NCI-H128 (cell line): ENCODE data around the gene DVL3.
"Not testable (repeated sequence)": the region's sequence is repeated elsewhere in the genome, so short reads cannot be mapped to it uniquely, and the experiment has no call there.

ENCODE experiments used
- DNase-seq: peaks from one replicate; lab custom pipeline; 2025; ENCODE audit not compliant: unreplicated experiment; lab: John Stamatoyannopoulos, UW

DVL3 gene

GRCh38 chr3:184155644-184156521, 706 bp downstream of the DVL3 start:
- DNase-seq, result no peak

- DNase-seq, result no peak
Observed at GRCh38 chr3:184156522-184156955, 1.4 kb downstream of the DVL3 start.

DNA sequence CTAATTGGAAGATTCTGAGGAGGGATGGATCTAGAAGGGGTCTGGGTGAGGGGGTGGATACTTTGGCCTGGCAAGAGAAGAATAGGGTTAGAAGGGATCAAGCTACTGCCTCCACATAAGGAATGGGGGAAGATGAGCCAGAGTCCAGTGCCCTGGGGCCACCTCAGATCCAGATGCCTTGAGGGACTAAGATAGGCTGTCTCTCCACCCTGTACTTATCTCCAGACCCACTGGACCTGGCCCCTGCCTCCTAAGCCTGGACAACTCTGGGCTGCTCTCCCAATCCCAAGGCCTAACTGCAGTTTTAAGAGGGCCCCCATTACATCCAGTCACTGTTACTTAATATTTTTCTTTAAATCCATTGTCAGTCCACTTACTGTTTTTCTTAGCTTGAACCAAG, 2.0 kb downstream of the DVL3 start:
- DNase-seq, result no peak

- DNase-seq, result no peak
Observed at GRCh38 chr3:184158404-184158803, 3.2 kb downstream of the DVL3 start.

GRCh38 chr3:184160456-184160855, 5.3 kb downstream of the DVL3 start:
- DNase-seq, result no peak

- not testable (repeated sequence) for DNase-seq
Observed at GRCh38 chr3:184162571-184163070, 7.4 kb downstream of the DVL3 start.

GRCh38 chr3:184164648-184165330, 9.6 kb downstream of the DVL3 start:
- no peak for DNase-seq

- DNase-seq, result no peak
Observed at GRCh38 chr3:184165543-184165942, 10.4 kb downstream of the DVL3 start.

DNA sequence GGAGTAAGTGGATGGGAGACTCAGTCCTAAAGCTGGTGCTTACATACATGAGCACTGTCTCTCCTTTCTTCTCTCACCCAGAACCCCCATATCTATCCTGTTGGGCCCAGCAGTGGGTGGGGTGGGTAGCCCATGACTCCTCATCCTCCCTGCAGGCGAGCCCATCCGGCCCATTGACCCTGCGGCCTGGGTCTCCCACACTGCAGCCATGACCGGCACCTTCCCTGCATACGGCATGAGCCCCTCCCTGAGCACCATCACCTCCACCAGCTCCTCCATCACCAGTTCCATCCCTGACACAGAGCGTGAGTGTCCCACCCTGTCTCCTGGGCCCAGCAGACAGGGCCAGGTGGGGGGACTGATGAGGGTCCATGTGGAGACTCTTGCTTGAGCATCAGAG, 11.5 kb downstream of the DVL3 start:
- DNase-seq, result no peak

GRCh38 chr3:184167786-184168185, 12.6 kb downstream of the DVL3 start:
- no peak for DNase-seq

DNA sequence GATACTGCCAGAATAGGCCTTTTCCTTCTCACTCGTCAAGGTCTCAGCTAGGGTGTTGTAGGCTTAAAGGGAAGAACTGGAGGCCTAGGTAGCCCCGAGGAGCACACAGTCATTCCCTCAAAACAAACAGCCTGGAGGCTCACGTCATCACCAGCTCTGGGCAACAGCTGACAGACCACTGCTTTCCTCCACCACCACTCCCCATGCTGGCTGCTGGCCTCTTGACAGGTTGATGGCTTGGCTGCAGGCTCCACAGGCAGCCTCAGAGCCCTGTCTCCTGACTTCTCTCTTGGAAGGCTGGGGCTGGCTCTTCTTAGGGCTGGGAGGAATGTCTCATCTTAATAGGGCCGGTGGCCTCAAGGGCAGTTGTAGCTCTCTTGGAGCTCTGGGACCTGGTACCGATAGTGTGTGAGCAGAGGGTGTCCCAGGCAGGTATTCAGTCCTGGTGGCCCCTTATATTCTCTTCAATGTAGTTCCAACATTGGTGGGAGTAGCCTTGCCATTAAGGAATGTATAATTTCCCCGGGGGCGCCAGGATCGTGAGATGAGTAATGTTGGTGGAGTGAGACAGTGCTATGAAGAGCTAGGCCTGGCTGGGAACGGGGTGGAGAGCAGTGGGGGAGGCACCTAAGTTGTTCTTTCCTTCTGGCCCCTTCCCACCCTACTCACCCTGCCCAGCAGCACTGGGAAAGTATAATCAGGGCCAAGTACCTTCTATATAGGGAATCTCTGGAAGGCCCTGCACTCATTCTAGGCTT, 13.4 kb downstream of the DVL3 start:
- DNase-seq, result no peak

GRCh38 chr3:184169896-184170875, 15.0 kb downstream of the DVL3 start:
- DNase-seq, result no peak

DNA sequence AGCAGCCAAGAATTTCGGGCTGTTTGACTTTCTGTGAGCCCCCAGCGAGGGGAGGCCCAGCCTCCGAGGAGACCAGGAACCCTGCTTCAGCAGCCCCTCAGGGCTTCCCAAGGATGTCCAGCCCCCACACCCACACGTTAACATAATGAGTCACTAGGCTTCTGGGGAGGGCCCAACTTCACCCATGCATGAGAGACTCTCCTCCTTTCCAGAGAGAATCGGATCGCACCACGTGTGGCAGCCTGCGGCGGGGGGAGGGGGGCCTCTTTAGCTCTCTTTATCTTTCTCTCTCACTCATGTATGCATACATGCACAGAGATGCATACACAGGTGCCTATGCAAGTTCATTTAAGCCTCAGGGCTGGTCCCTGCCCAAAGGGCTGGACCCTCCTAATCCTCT, 16.4 kb downstream of the DVL3 start:
- no peak for DNase-seq

DNA sequence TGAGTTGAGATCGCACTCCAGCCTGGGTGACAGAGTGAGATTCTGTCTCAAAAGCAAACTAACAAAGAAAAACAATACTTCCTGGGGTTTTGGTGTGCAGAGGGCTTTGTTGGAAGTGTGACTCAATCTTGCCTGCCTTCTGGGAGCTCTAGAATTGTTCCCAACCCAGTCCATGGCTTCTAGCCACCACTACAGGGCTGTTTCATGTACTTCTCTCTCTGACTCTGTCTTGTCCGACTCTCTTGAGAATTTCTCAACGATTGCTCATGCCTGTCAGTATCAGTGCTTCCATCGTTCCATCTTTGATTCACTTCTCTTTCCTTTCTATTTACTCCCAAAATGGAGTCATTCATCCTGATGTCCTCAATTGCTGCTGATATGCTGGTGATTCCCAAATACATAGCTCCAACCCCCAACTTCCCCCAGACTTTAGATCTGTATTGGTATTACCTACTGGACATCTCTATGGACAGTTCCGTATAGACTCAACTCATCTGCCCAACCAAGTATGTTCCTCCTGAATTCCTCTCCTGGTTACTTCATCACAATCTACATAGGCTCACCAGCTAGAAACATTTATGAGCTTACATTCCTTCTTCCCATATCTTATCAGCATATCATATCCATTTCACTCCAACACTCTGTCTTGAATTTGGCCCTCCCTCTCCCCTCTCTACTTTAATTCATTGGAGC, 17.6 kb downstream of the DVL3 start:
- no peak for DNase-seq

- DNase-seq, result no peak
Observed at GRCh38 chr3:184173374-184173722, 18.2 kb downstream of the DVL3 start.

DNA sequence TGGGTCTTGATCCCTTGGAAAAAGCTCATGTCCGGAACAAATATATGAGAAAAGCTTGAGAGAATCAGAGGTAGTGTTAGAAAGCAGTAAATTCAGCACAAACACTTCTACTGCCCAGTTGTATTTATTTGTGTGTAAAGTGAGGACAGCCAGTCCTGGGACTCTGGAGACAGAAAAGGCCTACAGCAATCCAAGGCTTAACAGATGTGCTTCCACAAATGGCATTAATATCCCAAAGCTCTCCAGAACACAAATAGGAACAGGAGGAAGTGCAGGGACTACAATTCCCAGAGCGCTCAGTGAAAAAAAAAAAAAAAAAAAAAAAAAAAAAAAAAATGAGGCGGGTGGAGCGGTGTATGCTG, 19.1 kb downstream of the DVL3 start:
- no peak for DNase-seq

GRCh38 chr3:184174646-184175492, 19.7 kb downstream of the DVL3 start, which contains the start of gene AP2M1:
Gene AP2M1, plus strand, starts transcription at chr3:184174855. Its CDS starts 2,139 bp downstream, at chr3:184176994.
- DNase-seq, result peak; percentile 95

DNA sequence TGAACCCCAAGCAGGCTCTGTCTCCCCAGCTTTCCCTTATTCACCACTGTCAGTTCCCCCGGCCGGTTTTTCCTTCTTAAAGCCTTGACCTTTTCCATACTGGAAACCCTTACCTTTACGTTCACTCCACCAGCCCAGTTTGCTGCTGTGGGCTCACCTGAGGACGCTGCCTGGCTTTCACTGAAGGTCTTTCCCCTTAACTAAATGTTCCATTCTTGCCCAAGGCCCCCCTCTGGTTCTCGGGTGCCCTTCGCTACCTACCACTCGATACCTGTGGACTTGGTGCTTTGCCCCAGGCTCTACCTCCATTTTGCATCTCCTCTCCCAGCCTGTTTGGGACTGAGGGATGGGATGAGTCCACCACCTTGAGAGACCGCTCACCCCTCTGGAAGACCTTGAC, 20.3 kb downstream of the DVL3 start:
- no peak for DNase-seq

GRCh38 chr3:184175981-184176376, 20.8 kb downstream of the DVL3 start:
- DNase-seq, result no peak
